Putamen (tissue), 1 donor: ENCODE results near the gene SALL1.

ENCODE experiments used
- DNase-seq: peaks from one replicate; pipeline ENCODE4 v3.0.0-alpha.2; 2016; ENCODE audit warnings: low spot score

SALL1 gene

GRCh38 chr16:51150888-51151320 is at the start of gene SALL1:
Gene SALL1 (minus strand): TSS chr16:51151270. CDS start chr16:51151241, 29 bp downstream.
- no peak for DNase-seq

GRCh38 chr16:51200793-51201192 is 49.7 kb upstream of the SALL1 start:
- no peak for DNase-seq

GRCh38 chr16:51197953-51198748 is 47.1 kb upstream of the SALL1 start:
- no peak for DNase-seq

GRCh38 chr16:51193879-51194278 is 42.8 kb upstream of the SALL1 start:
- no peak for DNase-seq

- no peak for DNase-seq
Observed at GRCh38 chr16:51184702-51185433, 33.8 kb upstream of the SALL1 start.

GRCh38 chr16:51181503-51181811 is 30.4 kb upstream of the SALL1 start:
- no peak for DNase-seq

GRCh38 chr16:51180719-51181502 is 29.8 kb upstream of the SALL1 start:
- no peak for DNase-seq

- no peak for DNase-seq
Observed at GRCh38 chr16:51175081-51175480, 24.0 kb upstream of the SALL1 start.

GRCh38 chr16:51172368-51172767 is 21.3 kb upstream of the SALL1 start:
- DNase-seq: no peak

- no peak for DNase-seq
Observed at GRCh38 chr16:51168755-51169154, 17.7 kb upstream of the SALL1 start.

- DNase-seq: no peak
Observed at GRCh38 chr16:51167170-51167895, 16.3 kb upstream of the SALL1 start.

GRCh38 chr16:51166541-51166940 is 15.5 kb upstream of the SALL1 start:
- DNase-seq: no peak

GRCh38 chr16:51166091-51166490 is 15.0 kb upstream of the SALL1 start:
- no peak for DNase-seq

- DNase-seq: no peak
Observed at GRCh38 chr16:51165043-51165442, 14.0 kb upstream of the SALL1 start.

GRCh38 chr16:51164574-51164973 is 13.5 kb upstream of the SALL1 start:
- no peak for DNase-seq

- DNase-seq: no peak
Observed at GRCh38 chr16:51163894-51164566, 13.0 kb upstream of the SALL1 start.

GRCh38 chr16:51163366-51163765 is 12.3 kb upstream of the SALL1 start:
- DNase-seq: no peak

- no peak for DNase-seq
Observed at GRCh38 chr16:51161440-51162195, 10.5 kb upstream of the SALL1 start.

GRCh38 chr16:51159865-51160264 is 8.8 kb upstream of the SALL1 start:
- DNase-seq: no peak

- DNase-seq: no peak
Observed at GRCh38 chr16:51159296-51159695, 8.2 kb upstream of the SALL1 start.

GRCh38 chr16:51157698-51158097 is 6.6 kb upstream of the SALL1 start:
- no peak for DNase-seq
